GM18519 (cell line): ENCODE data around the gene ELL2.

ENCODE experiments used
- ATAC-seq: cut with Tn5 transposase; IDR thresholded peaks from one replicate; pipeline ENCODE4 v1.9.1; 2021; ENCODE audit warnings: mild to moderate bottlenecking, moderate library complexity; ENCODE audit not compliant: unreplicated experiment, low FRiP score

ELL2 gene

GRCh38 chr5:95887977-95888376, 73.7 kb downstream of the ELL2 start:
- no peak for ATAC-seq

GRCh38 chr5:95886340-95887044, 75.2 kb downstream of the ELL2 start:
- ATAC-seq, result no peak

GRCh38 chr5:95884511-95884910, 77.1 kb downstream of the ELL2 start:
- ATAC-seq, result no peak

GRCh38 chr5:95884017-95884325, 77.7 kb downstream of the ELL2 start:
- peak; percentile 33 for ATAC-seq

- peak; percentile 47 for ATAC-seq
Observed at GRCh38 chr5:95883185-95884016, 78.2 kb downstream of the ELL2 start.

GRCh38 chr5:95881833-95882232, 79.8 kb downstream of the ELL2 start:
- no peak for ATAC-seq

- no peak for ATAC-seq
Observed at GRCh38 chr5:95880081-95880926, 81.3 kb downstream of the ELL2 start.

GRCh38 chr5:95879661-95880060, 82.0 kb downstream of the ELL2 start:
- ATAC-seq, result no peak

- no peak for ATAC-seq
Observed at GRCh38 chr5:95878417-95879323, 83.0 kb downstream of the ELL2 start.

GRCh38 chr5:95876782-95877181, 84.9 kb downstream of the ELL2 start:
- ATAC-seq, result no peak

GRCh38 chr5:95874246-95874645, 87.4 kb downstream of the ELL2 start:
- ATAC-seq, result no peak

GRCh38 chr5:95873351-95873750, 88.3 kb downstream of the ELL2 start:
- ATAC-seq, result no peak

GRCh38 chr5:95872346-95873268, 89.0 kb downstream of the ELL2 start:
- ATAC-seq, result no peak

GRCh38 chr5:95871146-95871806, 90.4 kb downstream of the ELL2 start:
- ATAC-seq, result no peak

- ATAC-seq, result peak; percentile 58
Observed at GRCh38 chr5:95870105-95870672, 91.5 kb downstream of the ELL2 start.

GRCh38 chr5:95869173-95869855, 92.3 kb downstream of the ELL2 start:
- ATAC-seq, result peak; percentile 42

- no peak for ATAC-seq
Observed at GRCh38 chr5:95868136-95868535, 93.5 kb downstream of the ELL2 start.
